HEK293 (cell line): ENCODE data around the gene SLC6A6.

Source experiments
- CTCF ChIA-PET: fragments of 350-600 bp; formaldehyde crosslinking; extraction: SDS; loops from one replicate; lab custom pipeline; 2021; ENCODE audit warnings: antibody characterized with exemption; lab: Yijun Ruan, JAX
- POLR2A ChIA-PET: fragments of 300-600 bp; formaldehyde crosslinking; extraction: SDS; loops from one replicate; lab custom pipeline; 2020; ENCODE audit warnings: antibody characterized with exemption, inconsistent platforms; lab: Yijun Ruan, JAX
- H3K27ac ChIP-seq: fragments of 200-500 bp; sonication (Bioruptor generic); 2 replicates; pipeline ENCODE4 v1.5.1; 2014; ENCODE audit warnings: low read depth, low read length, control low read depth, inconsistent platforms; ENCODE audit errors: extremely low read depth
- H3K36me3 ChIP-seq, 2 experiments: fragments of 200-500 bp in 1 of 2; sonication (Bioruptor generic) in 1 of 2; 1 replicate in 1 of 2; 2 replicates in 1 of 2; pipeline ENCODE4 v1.5.1; 2014 to 2017; ENCODE audit warnings: inconsistent platforms in 2 of 2, low read length in 2 of 2; ENCODE audit not compliant: control insufficient read depth in 2 of 2, insufficient read depth in 1 of 2
- H3K4me1 ChIP-seq: fragments of 200-500 bp; sonication (Bioruptor generic); 2 replicates; pipeline ENCODE4 v1.5.1; 2014; ENCODE audit warnings: mild to moderate bottlenecking, low read length, inconsistent platforms; ENCODE audit not compliant: control insufficient read depth, insufficient read depth
- H3K4me3 ChIP-seq: 2 replicates; pipeline ENCODE4 v1.5.1; 2011; ENCODE audit warnings: low read depth, mild to moderate bottlenecking, control low read depth, low read length, moderate library complexity
- H3K9me3 ChIP-seq: fragments of 200-500 bp; sonication (Bioruptor generic); 2 replicates; pipeline ENCODE4 v1.5.1; 2014; ENCODE audit warnings: low read depth, low read length, inconsistent platforms; ENCODE audit not compliant: control insufficient read depth, insufficient read depth
- FEZF1 ChIP-seq: fragments of 450-650 bp; formaldehyde crosslinking; IDR thresholded peaks from 2 replicates; pipeline ENCODE4 v1.5.1; 2016; ENCODE audit warnings: missing biosample characterization, missing genetic modification characterization
- HOXD13 ChIP-seq: sonication (generic); formaldehyde crosslinking; IDR thresholded peaks from 2 replicates; pipeline ENCODE4 v1.8.0; 2022; ENCODE audit warnings: missing genetic modification reagents, borderline replicate concordance
- KLF10 ChIP-seq: fragments of 450-650 bp; IDR thresholded peaks from 2 replicates; pipeline ENCODE4 v1.5.1; 2018; ENCODE audit warnings: missing biosample characterization, mild to moderate bottlenecking, missing genetic modification characterization
- TRIM28 ChIP-seq: IDR thresholded peaks from 2 replicates; pipeline ENCODE4 v1.6.1; 2011; ENCODE audit warnings: low read length, control low read depth, borderline replicate concordance
- ZBTB1 ChIP-seq: fragments of 450-650 bp; formaldehyde crosslinking; IDR thresholded peaks from 2 replicates; pipeline ENCODE4 v1.5.1; 2016; ENCODE audit warnings: missing biosample characterization, missing genetic modification characterization
- ZBTB17 ChIP-seq: fragments of 450-650 bp; formaldehyde crosslinking; IDR thresholded peaks from 2 replicates; pipeline ENCODE4 v1.5.1; 2016; ENCODE audit warnings: missing biosample characterization, missing genetic modification characterization
- ZBTB20 ChIP-seq: fragments of 450-650 bp; formaldehyde crosslinking; IDR thresholded peaks from 2 replicates; pipeline ENCODE4 v1.5.1; 2016; ENCODE audit warnings: missing biosample characterization, missing genetic modification characterization
- ZBTB49 ChIP-seq: fragments of 450-650 bp; formaldehyde crosslinking; IDR thresholded peaks from 2 replicates; pipeline ENCODE4 v1.5.1; 2016; ENCODE audit warnings: missing biosample characterization, missing genetic modification characterization, low read depth
- ZEB2 ChIP-seq: fragments of 450-650 bp; formaldehyde crosslinking; IDR thresholded peaks from 2 replicates; pipeline ENCODE4 v1.5.1; 2016; ENCODE audit warnings: missing biosample characterization, missing genetic modification characterization
- ZNF169 ChIP-seq: fragments of 450-650 bp; formaldehyde crosslinking; IDR thresholded peaks from 2 replicates; pipeline ENCODE4 v1.5.1; 2016; ENCODE audit warnings: missing biosample characterization, missing genetic modification characterization
- ZNF2 ChIP-seq: fragments of 450-650 bp; formaldehyde crosslinking; IDR thresholded peaks from 2 replicates; pipeline ENCODE4 v1.5.1; 2016; ENCODE audit warnings: missing biosample characterization, missing genetic modification characterization
- ZNF221 ChIP-seq: fragments of 450-650 bp; formaldehyde crosslinking; IDR thresholded peaks from 2 replicates; pipeline ENCODE4 v1.5.1; 2017; ENCODE audit warnings: missing biosample characterization, missing genetic modification characterization, borderline replicate concordance
- ZNF24 ChIP-seq: fragments of 450-650 bp; formaldehyde crosslinking; IDR thresholded peaks from 2 replicates; pipeline ENCODE4 v1.5.1; 2016; ENCODE audit warnings: missing biosample characterization, missing genetic modification characterization
- ZNF266 ChIP-seq: fragments of 450-650 bp; formaldehyde crosslinking; IDR thresholded peaks from 2 replicates; pipeline ENCODE4 v1.5.1; 2016; ENCODE audit warnings: missing biosample characterization, missing genetic modification characterization, low read depth
- ZNF302 ChIP-seq: fragments of 450-650 bp; formaldehyde crosslinking; IDR thresholded peaks from 2 replicates; pipeline ENCODE4 v1.5.1; 2016; ENCODE audit warnings: missing biosample characterization, missing genetic modification characterization, low read depth
- ZNF350 ChIP-seq: fragments of 450-650 bp; formaldehyde crosslinking; IDR thresholded peaks from 2 replicates; pipeline ENCODE4 v1.5.0; 2017; ENCODE audit warnings: missing biosample characterization, mild to moderate bottlenecking, missing genetic modification characterization
- ZNF366 ChIP-seq: fragments of 450-650 bp; formaldehyde crosslinking; conservative IDR thresholded peaks from 2 replicates; pipeline ENCODE4 v1.5.1; 2016; ENCODE audit warnings: missing biosample characterization, missing genetic modification characterization
- ZNF488 ChIP-seq: fragments of 450-650 bp; formaldehyde crosslinking; IDR thresholded peaks from 2 replicates; pipeline ENCODE4 v1.5.1; 2016; ENCODE audit warnings: missing biosample characterization, missing genetic modification characterization
- ZNF518A ChIP-seq: fragments of 450-650 bp; formaldehyde crosslinking; conservative IDR thresholded peaks from 2 replicates; pipeline ENCODE4 v1.5.1; 2016; ENCODE audit warnings: low read depth, missing biosample characterization, missing genetic modification characterization
- ZNF600 ChIP-seq: fragments of 450-650 bp; formaldehyde crosslinking; IDR thresholded peaks from 2 replicates; pipeline ENCODE4 v1.5.1; 2016; ENCODE audit warnings: missing biosample characterization, missing genetic modification characterization
- ZNF623 ChIP-seq: fragments of 450-650 bp; formaldehyde crosslinking; IDR thresholded peaks from 2 replicates; pipeline ENCODE4 v1.5.1; 2016; ENCODE audit warnings: missing biosample characterization, missing genetic modification characterization
- ZNF76 ChIP-seq: fragments of 450-650 bp; formaldehyde crosslinking; IDR thresholded peaks from 2 replicates; pipeline ENCODE4; 2016; ENCODE audit warnings: low read depth, missing biosample characterization, missing genetic modification characterization, borderline replicate concordance
- ZNF777 ChIP-seq: fragments of 450-650 bp; formaldehyde crosslinking; IDR thresholded peaks from 2 replicates; pipeline ENCODE4 v1.5.1; 2017; ENCODE audit warnings: missing biosample characterization, missing genetic modification characterization, borderline replicate concordance
- ZNF792 ChIP-seq: fragments of 450-650 bp; formaldehyde crosslinking; IDR thresholded peaks from 2 replicates; pipeline ENCODE4 v1.5.1; 2016; ENCODE audit warnings: missing biosample characterization, missing genetic modification characterization
- ZSCAN16 ChIP-seq: fragments of 450-650 bp; formaldehyde crosslinking; IDR thresholded peaks from 2 replicates; pipeline ENCODE4 v1.5.1; 2016; ENCODE audit warnings: missing biosample characterization, missing genetic modification characterization
- ZSCAN23 ChIP-seq: fragments of 450-650 bp; formaldehyde crosslinking; IDR thresholded peaks from 2 replicates; pipeline ENCODE4 v1.5.1; 2016; ENCODE audit warnings: missing biosample characterization, missing genetic modification characterization

SLC6A6 gene

GRCh38 chr3:14426305-14426620 lies 23.9 kb downstream of the SLC6A6 start:
- H3K4me3 ChIP-seq = no peak overlapping the region
- POLR2A ChIA-PET = no interaction called here
- CTCF ChIA-PET = interaction anchor here (1.6 to 2.2 kb wide), 2 partner anchors 11 to 165 kb away, joined by 4 to 6 read pairs; no protein-coding TSS in a partner anchor
- H3K9me3 ChIP-seq = no peaks in the 10 kb centered on the region
- H3K4me1 ChIP-seq = no peaks in the 10 kb centered on the region
- no peak overlapping the region for H3K27ac ChIP-seq
- TF ChIP-seq ZNF76 (tag by site-specific recombination) = no peak
- TF ChIP-seq ZNF350 = no peak
- no peak for TF ChIP-seq ZNF169 (tag by site-specific recombination)
- TF ChIP-seq ZNF221 = no peak
- TF ChIP-seq ZBTB49 (tag by site-specific recombination) = no peak
- no peak for TF ChIP-seq ZNF488 (tag by site-specific recombination)
- H3K36me3 ChIP-seq = peaks cover 0 to 3% of the 10 kb centered on the region in 2 experiments; a peak in 1 of 3 replicates

GRCh38 chr3:14428087-14429033 lies 26.0 kb downstream of the SLC6A6 start:
- POLR2A ChIA-PET = no interaction called here
- Histone ChIP-seq H3K4me3 (no peak overlapping the region), H3K27ac (no peak overlapping the region), H3K9me3 (no peaks in the 10 kb centered on the region), H3K36me3 (no peaks in the 10 kb centered on the region), H3K4me1 (peaks cover 4% of the 10 kb centered on the region)
- CTCF ChIA-PET = interaction anchor here (0.7 to 1.2 kb wide), 3 partner anchors 26 to 41 kb away, joined by 3 to 5 read pairs (median 4); no protein-coding TSS in a partner anchor
- TF ChIP-seq ZSCAN16 (tag by site-specific recombination) (no peak), ZNF366 (tag by site-specific recombination) (no peak), ZNF2 (no peak), ZBTB17 (no peak), ZNF777 (tag by site-specific recombination) (no peak), HOXD13 (no peak), ZNF221 (no peak), KLF10 (tag by site-specific recombination) (no peak), ZBTB1 (tag by site-specific recombination) (no peak), ZNF24 (tag by site-specific recombination) (no peak), ZNF600 (tag by site-specific recombination) (no peak), ZEB2 (no peak), ZNF623 (tag by site-specific recombination) (no peak)

- no peaks in the 10 kb centered on the region for H3K9me3 ChIP-seq
- ChIA-PET POLR2A (no interaction called here), CTCF (no interaction called here)
- H3K36me3 ChIP-seq = no peaks in the 10 kb centered on the region
- peaks cover 4% of the 10 kb centered on the region for H3K4me1 ChIP-seq
- no peak overlapping the region for H3K27ac ChIP-seq
- H3K4me3 ChIP-seq = no peak overlapping the region
- TF ChIP-seq ZNF792 = no peak
- no peak for TF ChIP-seq ZNF266
- no peak for TF ChIP-seq ZSCAN23 (tag by site-specific recombination)
- TF ChIP-seq ZNF518A (tag by site-specific recombination) = no peak
- no peak for TF ChIP-seq TRIM28
- no peak for TF ChIP-seq ZNF302 (tag by site-specific recombination)
- TF ChIP-seq ZNF623 (tag by site-specific recombination) = no peak
- TF ChIP-seq ZBTB20 (tag by site-specific recombination) = no peak
- no peak for TF ChIP-seq FEZF1 (tag by site-specific recombination)
These were observed 26.8 kb downstream of the SLC6A6 start for GRCh38 chr3:14429237-14429636.
